Measurements from ENCODE around the gene ZNF524.

ZNF524 gene

DNA sequence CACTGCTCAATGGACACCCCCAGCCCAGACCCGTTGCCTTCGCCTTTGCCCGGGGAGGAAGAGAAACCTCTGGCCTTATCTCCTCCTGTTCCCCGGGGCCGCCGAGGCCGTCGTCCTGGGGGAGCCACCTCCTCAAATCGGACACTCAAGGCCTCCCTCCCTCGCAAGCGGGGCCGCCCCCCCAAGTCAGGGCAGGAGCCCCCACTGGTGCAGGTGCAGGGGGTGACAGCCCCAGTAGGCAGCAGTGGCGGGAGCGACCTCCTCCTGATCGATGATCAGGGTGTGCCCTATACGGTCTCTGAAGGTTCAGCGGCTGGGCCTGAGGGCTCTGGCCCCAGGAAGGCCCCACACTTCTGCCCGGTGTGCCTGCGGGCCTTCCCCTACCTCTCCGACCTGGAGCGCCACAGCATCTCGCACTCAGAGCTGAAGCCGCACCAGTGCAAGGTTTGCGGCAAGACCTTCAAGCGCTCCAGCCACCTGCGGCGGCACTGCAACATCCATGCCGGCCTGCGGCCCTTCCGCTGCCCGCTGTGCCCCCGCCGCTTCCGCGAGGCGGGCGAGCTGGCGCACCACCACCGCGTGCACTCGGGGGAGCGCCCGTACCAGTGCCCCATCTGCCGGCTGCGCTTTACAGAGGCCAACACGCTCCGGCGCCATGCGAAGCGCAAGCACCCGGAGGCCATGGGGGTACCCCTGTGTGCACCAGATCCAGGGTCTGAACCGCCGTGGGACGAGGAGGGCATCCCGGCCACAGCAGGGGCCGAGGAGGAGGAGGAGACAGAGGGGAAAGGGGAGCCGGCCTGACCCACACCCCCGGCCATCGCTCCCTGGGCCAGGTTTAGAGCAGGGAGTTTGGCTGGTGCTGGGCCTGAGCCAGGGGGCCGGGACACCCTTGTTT is 2.3 kb downstream of the ZNF524 start:
- DNase-seq (ENCODE audit: low spot score), result no peak

DNA sequence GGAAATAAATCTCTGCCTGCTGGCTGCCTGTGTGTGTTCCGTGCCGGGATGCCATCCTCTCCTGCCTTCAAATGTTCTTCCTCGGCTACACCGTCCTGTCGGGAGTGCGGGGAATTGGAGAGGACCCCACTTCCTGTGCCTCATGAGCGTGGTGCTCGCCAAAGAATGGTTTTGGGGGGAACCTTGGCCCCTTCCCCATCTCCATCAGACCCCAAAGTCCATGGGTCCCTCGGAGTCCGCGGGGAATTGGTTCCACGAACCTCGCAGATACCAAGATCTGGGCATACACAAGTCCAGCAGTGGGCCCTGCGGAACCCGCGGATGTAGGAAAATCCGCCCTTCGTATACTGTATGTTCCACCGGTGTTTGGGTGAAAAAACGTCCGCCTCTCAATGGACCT is 3.0 kb downstream of the ZNF524 start:
- DNase-seq (ENCODE audit: low spot score), result no peak

DNA sequence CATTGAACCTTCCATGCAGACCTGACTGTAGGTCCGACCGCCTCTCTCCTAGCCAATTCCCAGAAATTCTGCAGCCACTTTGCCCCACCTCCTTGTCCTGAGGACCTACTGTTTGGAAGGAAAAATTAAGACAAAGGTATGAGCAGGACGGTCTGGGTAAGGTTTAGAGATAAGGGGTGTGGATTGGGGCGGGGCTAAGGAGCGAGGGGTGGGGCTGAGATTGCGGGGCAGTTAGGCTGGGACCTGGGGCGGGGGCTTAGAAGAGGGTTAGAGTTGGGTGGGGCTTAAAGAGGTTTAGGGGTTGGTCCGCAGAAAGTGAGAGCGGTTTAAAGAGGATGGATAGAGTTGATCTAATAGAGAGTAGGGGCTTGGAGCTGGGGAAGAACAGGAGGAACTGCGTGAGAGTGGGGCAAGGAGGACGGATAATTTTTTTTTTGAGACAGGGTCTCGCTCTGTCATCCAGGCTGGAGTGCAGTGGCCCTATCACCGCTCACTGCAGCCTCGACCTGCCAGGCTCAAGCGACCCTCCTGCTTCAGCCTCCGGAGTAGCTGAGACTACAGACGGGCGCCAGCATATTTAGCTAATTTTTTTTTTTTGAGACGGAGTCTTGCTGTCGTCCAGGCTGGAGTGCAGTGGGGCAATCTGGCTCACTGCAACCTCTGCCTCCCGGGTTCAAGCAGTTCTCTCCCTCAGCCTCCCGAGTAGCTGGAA is 3.6 kb downstream of the ZNF524 start:
- DNase-seq (ENCODE audit: low spot score), result no peak

DNA sequence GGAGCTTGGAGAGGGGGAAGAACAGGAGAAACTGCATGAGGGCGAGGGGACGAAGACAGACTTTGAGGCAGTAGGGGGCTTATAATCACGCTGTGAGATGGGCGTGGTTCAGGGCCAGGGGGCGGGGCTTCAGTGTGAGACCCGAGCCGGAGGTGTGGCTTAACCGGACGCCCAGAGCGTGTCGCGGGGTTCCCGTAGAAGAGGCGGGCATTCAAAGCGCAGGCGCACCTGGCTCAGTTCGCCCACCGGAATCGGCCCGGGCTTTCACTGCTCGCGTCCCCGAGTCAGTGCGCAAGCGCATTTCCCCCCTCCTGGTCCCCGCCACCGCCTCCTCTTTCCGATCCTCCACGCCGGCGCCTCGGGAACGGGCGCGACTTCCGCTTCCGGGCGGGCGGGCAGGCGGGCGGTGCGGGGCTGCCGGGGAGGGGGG is 5.1 kb downstream of the ZNF524 start:
- peak; percentile 87 for DNase-seq (ENCODE audit: low spot score)

DNA sequence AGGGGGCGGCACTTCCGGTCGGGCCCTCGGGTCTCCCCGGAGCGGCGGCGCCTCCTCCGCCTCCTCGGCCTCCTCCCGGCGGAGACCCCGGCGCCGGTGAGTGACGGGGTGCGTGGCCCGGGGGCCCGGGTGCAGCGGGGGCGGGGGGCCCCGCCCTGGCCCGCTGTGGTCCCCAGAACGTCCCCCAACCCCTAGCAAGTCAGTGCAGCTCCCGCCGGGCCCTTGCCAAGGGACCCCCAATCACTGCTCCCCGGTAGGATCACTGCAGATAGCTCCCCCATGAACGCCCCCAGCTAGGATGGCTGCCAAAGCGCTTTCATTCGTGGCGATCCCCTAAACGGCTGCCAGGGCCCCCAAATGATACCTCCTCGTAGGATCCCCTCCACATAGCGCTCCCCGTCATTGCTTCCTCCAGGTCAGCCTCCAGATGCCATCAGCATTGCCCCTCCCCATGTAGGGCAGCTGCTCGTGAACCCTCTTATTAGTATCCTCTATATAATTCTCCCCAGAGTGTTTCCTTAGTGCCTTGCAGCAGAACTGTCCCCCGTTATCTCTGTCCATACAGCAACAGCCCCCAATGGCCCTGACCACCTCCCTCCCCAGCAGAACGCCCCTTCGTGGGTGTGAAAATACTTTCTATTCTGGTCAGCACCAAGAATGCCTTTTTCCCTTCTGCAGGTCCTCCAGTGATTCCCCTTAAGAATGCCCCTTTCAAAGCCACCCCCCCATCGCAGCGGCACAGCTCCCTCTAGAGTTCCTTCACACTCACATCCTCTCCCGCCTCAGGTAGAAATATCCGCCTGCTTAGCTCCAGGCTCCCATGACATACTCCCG is 5.8 kb downstream of the ZNF524 start, which contains the start of gene ZNF865:
Gene ZNF865 (plus strand): TSS at position 11 of the 834 bp plus-strand sequence. CDS start 7,972 bp downstream, outside the sequence.
- peak; percentile 81 for DNase-seq (ENCODE audit: low spot score)

DNA sequence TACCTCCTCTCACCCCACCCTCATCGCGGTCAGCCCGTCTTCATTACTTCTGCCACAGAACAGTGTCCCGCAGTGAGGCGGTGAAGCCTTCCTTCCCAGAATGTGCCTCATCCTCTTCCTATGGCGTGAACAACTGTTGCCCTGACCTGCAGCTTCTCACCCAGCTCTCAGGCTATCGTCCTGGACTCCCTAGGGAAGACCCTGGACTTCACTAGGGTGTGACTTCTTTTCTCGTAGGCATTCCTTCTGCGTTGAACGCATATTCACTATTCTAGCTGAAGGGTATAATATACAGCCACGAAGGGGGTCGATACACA is 6.3 kb downstream of the ZNF524 start:
- DNase-seq (ENCODE audit: low spot score), result no peak

DNA sequence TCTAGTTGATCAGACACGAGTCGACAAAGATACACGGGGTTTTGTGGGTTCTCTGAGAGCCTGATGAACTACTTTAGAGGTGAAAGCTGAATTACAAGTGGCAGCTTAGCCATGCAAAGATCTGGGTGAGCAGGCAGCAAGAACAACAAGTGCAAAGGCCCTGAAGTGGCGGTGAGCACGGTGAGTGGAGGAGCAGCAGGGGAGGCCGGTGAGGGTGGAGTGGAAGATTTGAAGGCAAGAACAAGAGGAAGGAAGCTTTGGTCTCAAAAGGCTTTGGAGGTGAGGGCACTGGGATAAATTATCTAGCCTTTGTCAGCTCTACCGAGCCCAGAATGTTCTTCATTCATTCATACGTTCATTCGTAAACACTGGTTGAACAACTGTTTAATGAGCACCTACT is 6.7 kb downstream of the ZNF524 start:
- DNase-seq (ENCODE audit: low spot score), result no peak

DNA sequence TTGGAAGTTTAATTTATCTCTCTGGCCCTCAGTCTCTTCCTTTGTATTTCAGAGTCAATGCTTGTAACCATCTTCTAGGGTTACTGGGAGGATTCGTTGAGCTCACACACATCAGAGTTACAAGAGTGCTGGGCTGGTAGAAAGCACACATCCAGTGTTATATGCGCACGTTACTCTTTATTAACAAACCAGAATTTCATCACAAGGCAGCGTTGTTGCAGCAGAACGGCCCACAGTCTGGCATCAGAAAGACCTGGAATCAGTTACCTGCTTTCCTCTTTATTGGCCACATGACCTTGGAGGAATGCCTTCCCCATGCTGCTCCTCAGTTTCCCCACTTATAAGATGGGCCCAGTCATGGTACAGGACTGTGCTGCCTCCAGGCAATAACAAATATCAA is 9.2 kb downstream of the ZNF524 start:
- no peak for DNase-seq (ENCODE audit: low spot score)

DNA sequence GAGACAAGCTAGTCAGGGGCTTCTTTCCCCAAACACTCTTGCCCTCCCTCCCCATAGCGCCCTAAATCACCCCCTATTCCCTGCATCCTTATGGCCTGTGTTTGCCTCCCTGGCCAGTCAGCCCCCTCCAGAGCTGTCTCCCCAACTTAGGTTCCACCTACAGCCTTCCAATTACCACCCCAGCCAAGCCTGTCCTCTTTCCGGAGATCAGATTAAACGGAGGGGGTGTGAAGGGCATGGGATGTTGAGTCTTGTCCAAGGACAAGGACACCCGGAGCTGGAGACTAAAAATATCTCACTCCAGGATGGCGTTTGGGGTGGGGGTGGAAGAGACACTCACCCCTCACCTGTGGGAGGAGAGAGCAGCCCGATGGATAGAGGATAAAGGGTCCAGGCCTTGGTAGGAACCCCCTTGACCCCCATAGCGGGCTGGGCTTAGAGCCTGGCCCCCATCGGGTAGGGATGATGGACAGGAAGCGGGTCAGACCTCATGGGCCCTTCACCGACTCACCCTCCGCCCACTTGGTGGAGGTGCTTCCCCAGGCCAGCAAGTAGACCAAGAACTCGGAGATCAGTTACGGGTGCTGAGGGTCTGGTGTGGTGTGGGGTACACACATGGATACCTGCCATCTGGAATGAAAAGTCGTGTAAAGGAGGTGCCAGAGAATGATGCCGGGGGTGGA is 11.4 kb downstream of the ZNF524 start:
- no peak for DNase-seq (ENCODE audit: low spot score)

DNA sequence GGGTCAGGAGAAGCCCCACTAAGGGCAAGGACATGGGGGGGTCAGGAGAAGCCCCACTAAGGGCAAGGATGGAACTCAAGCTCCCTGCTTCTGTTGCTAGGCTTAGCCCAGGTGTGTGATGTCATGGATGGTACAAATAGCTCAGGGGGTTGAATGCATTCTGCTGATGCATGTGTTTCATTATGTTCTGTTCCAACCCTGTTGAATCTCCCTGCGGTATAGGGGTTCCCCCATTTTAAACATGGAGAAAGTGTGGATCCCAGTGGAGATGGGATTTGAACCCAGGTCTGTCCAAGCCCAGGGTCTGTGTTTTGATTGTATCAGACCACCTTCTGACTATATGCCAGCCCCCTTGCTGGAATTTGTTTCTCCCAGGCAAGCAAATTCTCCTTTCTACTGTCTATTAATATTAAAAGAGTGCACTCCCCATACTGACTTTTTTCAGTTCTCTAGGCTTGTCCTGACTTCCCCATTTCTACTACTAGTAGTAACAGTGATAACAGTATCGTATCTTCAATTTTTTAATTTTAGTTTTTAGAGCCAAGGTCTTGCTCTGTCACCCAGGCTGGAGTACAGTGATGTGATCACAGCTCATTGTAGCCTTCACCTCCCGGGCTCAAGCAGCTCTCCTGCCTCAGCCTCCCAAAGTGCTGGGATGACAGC is 12.0 kb downstream of the ZNF524 start:
- DNase-seq (ENCODE audit: low spot score), result no peak

DNA sequence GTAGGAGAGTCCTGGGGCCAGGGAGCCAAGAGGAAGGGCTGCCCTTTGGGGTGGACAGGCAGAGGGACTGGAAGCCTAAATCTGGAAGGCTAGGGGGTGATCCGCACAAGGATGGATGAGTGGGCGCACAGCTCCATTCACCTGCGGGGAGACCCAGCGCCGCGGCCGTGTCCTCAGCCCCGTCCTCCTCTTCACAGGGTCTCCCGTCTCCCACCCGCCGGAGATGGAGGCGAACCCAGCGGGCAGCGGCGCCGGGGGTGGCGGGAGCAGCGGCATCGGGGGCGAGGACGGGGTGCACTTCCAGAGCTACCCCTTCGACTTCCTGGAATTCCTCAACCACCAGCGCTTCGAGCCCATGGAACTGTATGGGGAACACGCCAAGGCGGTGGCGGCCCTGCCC is 13.3 kb downstream of the ZNF524 start:
- DNase-seq (ENCODE audit: low spot score), result no peak

DNA sequence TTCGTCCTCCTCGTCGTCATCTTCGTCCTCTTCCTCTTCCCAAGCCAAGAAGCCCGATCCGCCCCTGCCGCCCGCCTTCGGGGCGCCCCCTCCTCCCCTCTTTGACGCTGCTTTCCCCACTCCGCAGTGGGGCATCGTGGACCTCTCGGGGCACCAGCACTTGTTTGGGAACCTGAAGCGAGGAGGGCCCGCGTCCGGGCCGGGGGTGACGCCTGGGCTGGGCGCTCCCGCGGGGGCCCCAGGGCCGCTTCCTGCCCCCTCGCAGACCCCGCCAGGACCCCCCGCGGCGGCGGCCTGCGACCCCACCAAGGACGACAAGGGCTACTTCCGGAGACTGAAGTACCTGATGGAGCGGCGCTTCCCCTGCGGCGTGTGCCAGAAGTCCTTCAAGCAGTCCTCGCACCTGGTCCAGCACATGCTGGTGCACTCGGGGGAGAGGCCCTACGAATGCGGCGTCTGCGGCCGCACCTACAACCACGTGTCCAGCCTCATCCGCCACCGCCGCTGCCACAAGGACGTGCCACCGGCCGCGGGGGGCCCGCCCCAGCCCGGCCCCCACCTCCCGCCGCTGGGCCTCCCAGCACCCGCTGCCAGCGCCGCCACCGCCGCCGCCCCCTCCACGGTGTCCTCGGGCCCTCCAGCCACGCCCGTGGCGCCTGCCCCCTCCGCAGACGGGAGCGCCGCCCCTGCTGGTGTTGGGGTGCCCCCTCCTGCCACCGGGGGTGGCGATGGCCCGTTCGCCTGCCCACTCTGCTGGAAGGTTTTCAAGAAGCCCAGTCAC is 14.0 kb downstream of the ZNF524 start:
- DNase-seq (ENCODE audit: low spot score), result peak; percentile 21

DNA sequence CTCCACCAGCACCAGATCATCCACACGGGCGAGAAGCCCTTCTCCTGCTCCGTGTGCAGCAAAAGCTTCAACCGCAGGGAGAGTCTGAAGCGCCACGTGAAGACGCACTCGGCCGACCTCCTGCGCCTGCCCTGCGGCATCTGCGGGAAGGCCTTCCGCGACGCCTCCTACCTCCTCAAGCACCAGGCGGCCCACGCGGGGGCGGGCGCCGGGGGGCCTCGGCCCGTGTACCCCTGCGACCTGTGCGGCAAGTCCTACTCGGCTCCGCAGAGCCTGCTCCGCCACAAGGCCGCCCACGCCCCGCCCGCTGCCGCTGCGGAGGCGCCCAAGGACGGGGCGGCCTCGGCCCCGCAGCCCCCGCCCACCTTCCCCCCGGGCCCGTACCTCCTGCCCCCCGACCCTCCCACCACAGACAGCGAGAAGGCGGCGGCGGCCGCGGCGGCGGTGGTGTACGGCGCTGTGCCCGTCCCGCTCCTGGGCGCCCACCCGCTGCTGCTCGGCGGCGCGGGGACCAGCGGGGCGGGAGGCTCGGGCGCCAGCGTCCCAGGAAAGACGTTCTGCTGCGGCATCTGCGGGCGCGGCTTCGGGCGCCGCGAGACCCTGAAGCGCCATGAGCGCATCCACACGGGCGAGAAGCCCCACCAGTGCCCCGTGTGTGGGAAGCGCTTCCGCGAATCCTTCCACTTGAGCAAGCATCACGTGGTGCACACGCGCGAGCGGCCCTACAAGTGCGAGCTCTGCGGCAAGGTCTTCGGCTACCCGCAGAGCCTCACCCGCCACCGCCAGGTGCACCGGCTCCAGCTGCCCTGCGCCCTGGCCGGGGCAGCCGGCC is 14.8 kb downstream of the ZNF524 start:
- peak; percentile 21 for DNase-seq (ENCODE audit: low spot score)

DNA sequence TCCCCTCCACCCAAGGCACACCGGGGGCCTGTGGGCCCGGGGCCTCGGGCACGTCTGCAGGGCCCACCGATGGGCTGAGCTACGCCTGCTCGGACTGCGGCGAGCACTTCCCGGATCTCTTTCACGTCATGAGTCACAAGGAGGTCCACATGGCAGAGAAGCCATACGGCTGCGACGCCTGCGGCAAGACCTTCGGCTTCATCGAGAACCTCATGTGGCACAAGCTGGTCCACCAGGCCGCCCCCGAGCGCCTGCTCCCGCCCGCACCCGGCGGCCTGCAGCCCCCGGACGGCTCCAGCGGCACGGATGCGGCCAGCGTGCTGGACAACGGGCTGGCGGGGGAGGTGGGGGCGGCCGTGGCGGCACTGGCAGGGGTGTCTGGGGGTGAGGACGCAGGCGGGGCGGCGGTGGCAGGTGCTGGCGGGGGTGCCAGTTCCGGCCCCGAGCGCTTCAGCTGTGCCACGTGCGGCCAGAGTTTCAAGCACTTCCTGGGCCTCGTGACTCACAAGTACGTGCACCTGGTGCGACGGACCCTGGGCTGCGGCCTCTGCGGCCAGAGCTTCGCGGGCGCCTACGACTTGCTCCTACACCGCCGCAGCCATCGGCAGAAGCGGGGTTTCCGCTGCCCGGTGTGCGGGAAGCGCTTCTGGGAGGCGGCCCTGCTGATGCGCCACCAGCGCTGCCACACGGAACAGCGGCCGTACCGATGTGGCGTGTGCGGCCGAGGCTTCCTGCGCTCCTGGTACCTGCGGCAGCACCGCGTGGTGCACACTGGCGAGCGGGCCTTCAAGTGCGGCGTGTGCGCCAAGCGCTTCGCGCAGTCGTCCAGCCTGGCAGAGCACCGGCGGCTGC is 15.7 kb downstream of the ZNF524 start:
- DNase-seq (ENCODE audit: low spot score), result peak; percentile 11

DNA sequence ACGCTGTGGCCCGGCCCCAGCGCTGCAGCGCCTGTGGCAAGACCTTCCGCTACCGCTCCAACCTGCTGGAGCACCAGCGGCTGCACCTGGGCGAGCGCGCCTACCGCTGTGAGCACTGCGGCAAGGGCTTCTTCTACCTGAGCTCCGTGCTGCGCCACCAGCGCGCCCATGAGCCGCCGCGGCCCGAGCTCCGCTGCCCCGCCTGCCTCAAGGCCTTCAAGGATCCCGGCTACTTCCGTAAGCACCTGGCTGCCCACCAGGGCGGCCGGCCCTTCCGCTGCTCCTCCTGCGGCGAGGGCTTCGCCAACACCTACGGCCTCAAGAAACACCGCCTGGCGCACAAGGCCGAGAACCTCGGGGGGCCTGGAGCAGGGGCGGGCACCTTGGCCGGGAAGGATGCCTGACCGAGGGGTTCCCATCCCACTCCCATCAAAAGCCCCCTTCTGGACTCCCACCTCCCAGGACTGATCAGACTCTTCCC is 16.3 kb downstream of the ZNF524 start:
- DNase-seq (ENCODE audit: low spot score), result peak; percentile 11

DNA sequence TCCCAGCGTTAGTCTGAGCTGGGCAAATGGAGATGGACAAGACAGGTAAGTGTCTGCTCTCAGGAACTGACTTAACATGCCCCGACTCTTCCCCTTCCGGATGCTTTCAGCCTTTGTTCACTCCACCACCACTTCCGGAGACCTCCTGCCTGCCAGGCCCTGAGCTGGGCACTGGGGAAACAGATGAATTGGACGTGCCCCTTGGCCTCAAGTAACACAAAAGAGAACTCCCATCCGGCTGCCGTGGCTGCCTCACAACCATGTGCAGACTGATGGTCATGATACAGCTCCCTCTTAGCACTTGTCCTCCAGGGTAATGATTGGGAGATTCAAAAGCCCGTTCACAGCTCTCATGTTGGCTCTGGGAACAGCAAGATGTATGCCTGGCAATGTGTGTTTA is 17.3 kb downstream of the ZNF524 start:
- no peak for DNase-seq (ENCODE audit: low spot score)

DNA sequence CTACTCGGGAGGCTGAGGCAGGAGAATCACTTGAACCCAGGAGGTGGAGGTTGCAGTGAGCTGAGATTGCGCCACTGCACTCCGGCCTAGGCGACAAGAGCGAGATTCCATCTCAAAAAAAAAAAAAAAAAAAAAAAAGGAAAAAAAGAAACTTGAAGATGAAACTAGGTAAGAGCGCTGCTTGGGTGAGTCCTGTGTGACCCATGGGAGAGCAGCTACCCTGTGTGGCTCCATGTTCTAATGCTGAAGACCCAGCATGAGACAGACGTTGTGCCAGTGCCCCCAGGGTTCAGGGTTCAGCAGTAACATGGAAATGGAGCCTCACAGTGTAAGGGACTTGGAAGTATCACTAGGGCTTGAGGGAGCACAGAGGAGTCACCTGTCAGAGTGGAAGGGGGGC is 18.3 kb downstream of the ZNF524 start:
- DNase-seq (ENCODE audit: low spot score), result no peak

DNA sequence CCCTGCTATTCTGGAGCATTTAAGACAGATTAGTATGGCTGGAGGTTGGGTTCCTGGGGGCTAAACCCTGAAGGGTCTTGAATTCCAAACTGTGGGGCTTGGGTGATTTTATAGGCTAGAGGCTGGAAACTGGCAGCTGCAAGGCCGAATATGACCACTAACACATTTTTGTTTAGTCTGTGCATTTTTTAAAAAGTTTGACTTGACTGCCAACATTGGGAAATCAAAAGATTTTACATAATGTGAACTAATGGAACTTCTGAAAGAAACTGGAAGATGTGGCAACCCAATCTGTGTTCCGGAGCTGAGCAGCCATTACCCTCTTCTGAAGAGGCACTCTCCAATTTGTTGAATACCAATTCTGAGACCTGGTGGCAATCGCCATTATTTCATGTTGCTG is 19.2 kb downstream of the ZNF524 start:
- DNase-seq (ENCODE audit: low spot score), result no peak
